ENCODE measurements around the gene LCAT.

Gene LCAT, protein sequence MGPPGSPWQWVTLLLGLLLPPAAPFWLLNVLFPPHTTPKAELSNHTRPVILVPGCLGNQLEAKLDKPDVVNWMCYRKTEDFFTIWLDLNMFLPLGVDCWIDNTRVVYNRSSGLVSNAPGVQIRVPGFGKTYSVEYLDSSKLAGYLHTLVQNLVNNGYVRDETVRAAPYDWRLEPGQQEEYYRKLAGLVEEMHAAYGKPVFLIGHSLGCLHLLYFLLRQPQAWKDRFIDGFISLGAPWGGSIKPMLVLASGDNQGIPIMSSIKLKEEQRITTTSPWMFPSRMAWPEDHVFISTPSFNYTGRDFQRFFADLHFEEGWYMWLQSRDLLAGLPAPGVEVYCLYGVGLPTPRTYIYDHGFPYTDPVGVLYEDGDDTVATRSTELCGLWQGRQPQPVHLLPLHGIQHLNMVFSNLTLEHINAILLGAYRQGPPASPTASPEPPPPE

GRCh38 chr16:67943619-67944504, at the start of gene LCAT:
Gene LCAT, minus strand, starts transcription at chr16:67944120. Its CDS starts 19 bp downstream, at chr16:67944101.
- H3K9ac ChIP-seq (ENCODE audit: low read length) = peak within 1 kb of the TSS; percentile 80
- H3K4me3 ChIP-seq (ENCODE audit: low read length) = peak within 1 kb of the TSS; percentile 42
- peaks cover 84% of the 10 kb centered on the region for H3K36me3 ChIP-seq (ENCODE audit: control insufficient read depth, insufficient read depth, low read length, severe bottlenecking)
- no peaks in the 10 kb centered on the region for H3K27me3 ChIP-seq (replicated peaks; ENCODE audit: control insufficient read depth, insufficient read depth, low read length)
- no peak for DNase-seq (ENCODE audit: low read depth)
- peaks cover 25% of the 10 kb centered on the region for H3K4me1 ChIP-seq (ENCODE audit: control insufficient read depth, insufficient read depth, low read length)
- no peaks in the 10 kb centered on the region for H3K9me3 ChIP-seq (ENCODE audit: control insufficient read depth, low read length)

DNA sequence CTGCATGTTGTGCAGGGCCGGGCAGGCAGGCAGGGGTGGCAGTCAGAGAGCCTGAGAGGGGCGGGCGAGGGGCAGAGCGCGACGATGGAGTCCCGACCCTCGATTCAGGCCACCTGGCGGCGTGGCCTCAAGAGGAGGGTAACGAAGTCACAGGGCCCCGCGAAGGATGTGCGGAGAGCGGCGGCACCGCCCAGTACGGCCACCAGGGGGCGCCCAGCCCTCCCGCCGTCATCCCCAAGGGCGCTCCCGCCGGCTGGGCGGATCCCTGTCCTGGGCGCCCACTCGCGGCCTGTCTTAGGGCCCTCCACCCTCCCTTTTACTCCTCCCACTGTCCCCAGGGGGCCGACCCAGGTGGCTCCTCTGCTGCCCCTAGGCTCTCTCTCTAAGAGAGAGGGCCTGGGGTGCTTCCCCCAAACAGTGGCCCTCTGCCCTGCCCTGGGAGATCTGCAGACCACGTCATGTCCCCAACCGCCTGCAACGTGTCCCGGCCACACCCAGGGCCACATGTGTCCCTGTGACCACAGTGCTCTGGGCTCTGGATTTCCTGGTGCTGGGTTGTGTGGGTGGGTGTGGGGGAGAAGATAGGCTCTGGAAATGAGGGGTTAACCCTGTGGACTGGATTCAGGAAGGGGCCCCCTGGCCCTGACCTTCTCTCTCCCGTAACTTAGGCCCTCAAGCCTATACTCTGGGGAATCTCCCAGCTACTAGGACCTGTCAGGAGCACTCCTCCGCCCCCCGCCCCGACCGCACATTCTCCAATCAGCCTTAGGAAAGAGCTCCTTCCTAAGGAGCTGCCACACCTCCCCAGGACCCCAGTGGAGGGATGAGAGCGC, 49.5 kb upstream of the LCAT start:
- H3K4me1 ChIP-seq (ENCODE audit: control insufficient read depth, insufficient read depth, low read length) = peaks cover 4% of the 10 kb centered on the region
- peak overlapping the region; percentile 72 for H3K9ac ChIP-seq (ENCODE audit: low read length)
- H3K9me3 ChIP-seq (ENCODE audit: control insufficient read depth, low read length) = no peaks in the 10 kb centered on the region
- H3K4me3 ChIP-seq (ENCODE audit: low read length) = peak overlapping the region; percentile 67
- no peaks in the 10 kb centered on the region for H3K36me3 ChIP-seq (ENCODE audit: control insufficient read depth, insufficient read depth, low read length, severe bottlenecking)
- peak; percentile 86 for DNase-seq (ENCODE audit: low read depth)
- H3K27me3 ChIP-seq (replicated peaks; ENCODE audit: control insufficient read depth, insufficient read depth, low read length) = peaks cover 10% of the 10 kb centered on the region

GRCh38 chr16:67992661-67993206, 48.8 kb upstream of the LCAT start:
- H3K4me1 ChIP-seq (ENCODE audit: control insufficient read depth, insufficient read depth, low read length) = peaks cover 4% of the 10 kb centered on the region
- H3K9me3 ChIP-seq (ENCODE audit: control insufficient read depth, low read length) = no peaks in the 10 kb centered on the region
- no peak overlapping the region for H3K4me3 ChIP-seq (ENCODE audit: low read length)
- DNase-seq (ENCODE audit: low read depth) = no peak
- H3K36me3 ChIP-seq (ENCODE audit: control insufficient read depth, insufficient read depth, low read length, severe bottlenecking) = no peaks in the 10 kb centered on the region
- no peak overlapping the region for H3K9ac ChIP-seq (ENCODE audit: low read length)
- H3K27me3 ChIP-seq (replicated peaks; ENCODE audit: control insufficient read depth, insufficient read depth, low read length) = peaks cover 10% of the 10 kb centered on the region

- H3K27me3 ChIP-seq (replicated peaks; ENCODE audit: control insufficient read depth, insufficient read depth, low read length) = peaks cover 10% of the 10 kb centered on the region
- DNase-seq (ENCODE audit: low read depth) = no peak
Observed at GRCh38 chr16:67990018-67990386, 46.1 kb upstream of the LCAT start.

GRCh38 chr16:67989322-67990017, 45.5 kb upstream of the LCAT start:
- Histone ChIP-seq H3K4me3 (ENCODE audit: low read length) (no peak overlapping the region), H3K27me3 (replicated peaks; ENCODE audit: control insufficient read depth, insufficient read depth, low read length) (peaks cover 10% of the 10 kb centered on the region), H3K36me3 (ENCODE audit: control insufficient read depth, insufficient read depth, low read length, severe bottlenecking) (no peaks in the 10 kb centered on the region), H3K4me1 (ENCODE audit: control insufficient read depth, insufficient read depth, low read length) (peaks cover 10% of the 10 kb centered on the region), H3K9me3 (ENCODE audit: control insufficient read depth, low read length) (no peaks in the 10 kb centered on the region), H3K9ac (ENCODE audit: low read length) (no peak overlapping the region)
- no peak for DNase-seq (ENCODE audit: low read depth)

More at GRCh38 chr16:67990018-67990386, 46.1 kb upstream of the LCAT start:
- H3K9ac ChIP-seq (ENCODE audit: low read length) = no peak overlapping the region
- no peaks in the 10 kb centered on the region for H3K9me3 ChIP-seq (ENCODE audit: control insufficient read depth, low read length)
- no peaks in the 10 kb centered on the region for H3K36me3 ChIP-seq (ENCODE audit: control insufficient read depth, insufficient read depth, low read length, severe bottlenecking)
- peaks cover 10% of the 10 kb centered on the region for H3K4me1 ChIP-seq (ENCODE audit: control insufficient read depth, insufficient read depth, low read length)
- H3K4me3 ChIP-seq (ENCODE audit: low read length) = no peak overlapping the region

DNA sequence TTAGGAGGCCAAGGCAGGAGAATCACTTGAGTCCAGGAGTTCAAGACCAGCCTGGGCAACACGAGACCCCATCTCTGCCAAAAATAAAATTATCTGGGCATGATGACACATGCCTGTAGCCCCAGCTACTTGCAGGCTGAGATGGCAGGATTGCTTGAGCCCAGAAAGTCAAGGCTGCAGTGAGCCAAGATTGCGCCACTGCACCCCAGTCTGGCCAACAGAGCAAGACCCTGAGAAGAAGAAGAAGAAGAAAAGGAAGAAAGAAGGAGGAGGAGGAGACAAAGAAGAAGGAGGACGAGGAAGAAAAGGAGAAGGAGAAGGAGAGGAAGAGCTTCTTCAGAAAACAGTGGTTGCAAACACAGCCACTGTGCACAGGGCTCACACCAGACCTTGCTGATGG, 44.8 kb upstream of the LCAT start:
- peaks cover 9% of the 10 kb centered on the region for H3K4me1 ChIP-seq (ENCODE audit: control insufficient read depth, insufficient read depth, low read length)
- no peak overlapping the region for H3K4me3 ChIP-seq (ENCODE audit: low read length)
- H3K27me3 ChIP-seq (replicated peaks; ENCODE audit: control insufficient read depth, insufficient read depth, low read length) = peaks cover 12% of the 10 kb centered on the region
- no peaks in the 10 kb centered on the region for H3K36me3 ChIP-seq (ENCODE audit: control insufficient read depth, insufficient read depth, low read length, severe bottlenecking)
- no peak for DNase-seq (ENCODE audit: low read depth)
- H3K9me3 ChIP-seq (ENCODE audit: control insufficient read depth, low read length) = no peaks in the 10 kb centered on the region
- H3K9ac ChIP-seq (ENCODE audit: low read length) = no peak overlapping the region

- Histone ChIP-seq H3K36me3 (ENCODE audit: control insufficient read depth, insufficient read depth, low read length, severe bottlenecking) (no peaks in the 10 kb centered on the region), H3K4me1 (ENCODE audit: control insufficient read depth, insufficient read depth, low read length) (peaks cover 6% of the 10 kb centered on the region), H3K9ac (ENCODE audit: low read length) (no peak overlapping the region), H3K27me3 (replicated peaks; ENCODE audit: control insufficient read depth, insufficient read depth, low read length) (peaks cover 13% of the 10 kb centered on the region), H3K9me3 (ENCODE audit: control insufficient read depth, low read length) (no peaks in the 10 kb centered on the region), H3K4me3 (ENCODE audit: low read length) (no peak overlapping the region)
- no peak for DNase-seq (ENCODE audit: low read depth)
Observed at GRCh38 chr16:67987460-67988160, 43.7 kb upstream of the LCAT start.

DNA sequence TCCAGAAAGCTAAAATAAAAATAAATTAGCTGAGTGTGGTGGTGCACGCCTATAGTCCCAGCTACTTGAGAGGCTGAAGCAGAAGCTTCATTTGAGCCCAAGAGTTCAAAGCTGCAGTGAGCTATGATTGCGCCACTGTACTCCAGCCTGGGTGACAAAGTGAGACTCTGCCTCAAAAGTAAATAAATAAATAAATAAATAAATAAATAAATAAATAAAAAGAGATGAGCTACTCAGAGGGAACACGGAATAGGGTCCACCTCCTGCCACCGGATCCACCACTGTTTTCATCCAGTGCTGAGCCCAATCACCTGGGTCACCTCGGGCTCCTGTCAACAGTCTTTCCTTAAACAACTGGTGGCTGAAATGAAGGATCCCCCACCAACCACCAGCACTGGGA, 43.0 kb upstream of the LCAT start:
- DNase-seq (ENCODE audit: low read depth) = no peak
- peaks cover 6% of the 10 kb centered on the region for H3K4me1 ChIP-seq (ENCODE audit: control insufficient read depth, insufficient read depth, low read length)
- no peak overlapping the region for H3K9ac ChIP-seq (ENCODE audit: low read length)
- no peak overlapping the region for H3K4me3 ChIP-seq (ENCODE audit: low read length)
- H3K36me3 ChIP-seq (ENCODE audit: control insufficient read depth, insufficient read depth, low read length, severe bottlenecking) = no peaks in the 10 kb centered on the region
- H3K9me3 ChIP-seq (ENCODE audit: control insufficient read depth, low read length) = no peaks in the 10 kb centered on the region
- H3K27me3 ChIP-seq (replicated peaks; ENCODE audit: control insufficient read depth, insufficient read depth, low read length) = peaks cover 7% of the 10 kb centered on the region

- no peak for DNase-seq (ENCODE audit: low read depth)
- no peaks in the 10 kb centered on the region for H3K9me3 ChIP-seq (ENCODE audit: control insufficient read depth, low read length)
- H3K4me1 ChIP-seq (ENCODE audit: control insufficient read depth, insufficient read depth, low read length) = no peaks in the 10 kb centered on the region
- H3K36me3 ChIP-seq (ENCODE audit: control insufficient read depth, insufficient read depth, low read length, severe bottlenecking) = no peaks in the 10 kb centered on the region
- no peak overlapping the region for H3K4me3 ChIP-seq (ENCODE audit: low read length)
- H3K9ac ChIP-seq (ENCODE audit: low read length) = no peak overlapping the region
- H3K27me3 ChIP-seq (replicated peaks; ENCODE audit: control insufficient read depth, insufficient read depth, low read length) = peaks cover 23% of the 10 kb centered on the region
Observed at GRCh38 chr16:67982011-67982696, 38.2 kb upstream of the LCAT start.
